ENCODE results near the gene FOXI1. TPM values are rescaled to one million over a fixed set of nuclear protein-coding genes. Genes with fewer than 3 reads are reported as not detected.

Gene FOXI1
- polyA plus RNA-seq, 2 of the 4 experiments (the other 2 are of a cell fraction), result not detected

GRCh38 chr5:170148430-170149205 lies 42.9 kb downstream of the FOXI1 start:
- ATAC-seq (no peak), DNase-seq (ENCODE audit: low read depth in 1 of 2, low spot score in 1 of 2) (no peak), FAIRE-seq (no peak)
- no peaks in the 10 kb centered on the region for H3K9me3 ChIP-seq
- 88% methylated on average over 12 of the region's 12 CpGs for WGBS (ENCODE audit: missing lambda C conversion rate)
- POLR2A ChIA-PET, result no interaction called here
- no peak overlapping the region for H3K4me2 ChIP-seq
- H3K4me3 ChIP-seq, result no peak overlapping the region
- TF ChIP-seq TP53 (CRISPR knock-in tag; IDR thresholded peaks at IDR 0.05) (no peak), EP300 (IDR thresholded peaks at IDR 0.05) (no peak), BHLHE40 (IDR thresholded peaks at IDR 0.05; ENCODE audit: low read depth, low read length) (no peak), NR3C1 (IDR thresholded peaks at IDR 0.05) (no peak)
- TF ChIP-seq, protein P1, sequence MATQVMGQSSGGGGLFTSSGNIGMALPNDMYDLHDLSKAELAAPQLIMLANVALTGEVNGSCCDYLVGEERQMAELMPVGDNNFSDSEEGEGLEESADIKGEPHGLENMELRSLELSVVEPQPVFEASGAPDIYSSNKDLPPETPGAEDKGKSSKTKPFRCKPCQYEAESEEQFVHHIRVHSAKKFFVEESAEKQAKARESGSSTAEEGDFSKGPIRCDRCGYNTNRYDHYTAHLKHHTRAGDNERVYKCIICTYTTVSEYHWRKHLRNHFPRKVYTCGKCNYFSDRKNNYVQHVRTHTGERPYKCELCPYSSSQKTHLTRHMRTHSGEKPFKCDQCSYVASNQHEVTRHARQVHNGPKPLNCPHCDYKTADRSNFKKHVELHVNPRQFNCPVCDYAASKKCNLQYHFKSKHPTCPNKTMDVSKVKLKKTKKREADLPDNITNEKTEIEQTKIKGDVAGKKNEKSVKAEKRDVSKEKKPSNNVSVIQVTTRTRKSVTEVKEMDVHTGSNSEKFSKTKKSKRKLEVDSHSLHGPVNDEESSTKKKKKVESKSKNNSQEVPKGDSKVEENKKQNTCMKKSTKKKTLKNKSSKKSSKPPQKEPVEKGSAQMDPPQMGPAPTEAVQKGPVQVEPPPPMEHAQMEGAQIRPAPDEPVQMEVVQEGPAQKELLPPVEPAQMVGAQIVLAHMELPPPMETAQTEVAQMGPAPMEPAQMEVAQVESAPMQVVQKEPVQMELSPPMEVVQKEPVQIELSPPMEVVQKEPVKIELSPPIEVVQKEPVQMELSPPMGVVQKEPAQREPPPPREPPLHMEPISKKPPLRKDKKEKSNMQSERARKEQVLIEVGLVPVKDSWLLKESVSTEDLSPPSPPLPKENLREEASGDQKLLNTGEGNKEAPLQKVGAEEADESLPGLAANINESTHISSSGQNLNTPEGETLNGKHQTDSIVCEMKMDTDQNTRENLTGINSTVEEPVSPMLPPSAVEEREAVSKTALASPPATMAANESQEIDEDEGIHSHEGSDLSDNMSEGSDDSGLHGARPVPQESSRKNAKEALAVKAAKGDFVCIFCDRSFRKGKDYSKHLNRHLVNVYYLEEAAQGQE (IDR thresholded peaks at IDR 0.05), result no peak
- TF ChIP-seq, protein P2, sequence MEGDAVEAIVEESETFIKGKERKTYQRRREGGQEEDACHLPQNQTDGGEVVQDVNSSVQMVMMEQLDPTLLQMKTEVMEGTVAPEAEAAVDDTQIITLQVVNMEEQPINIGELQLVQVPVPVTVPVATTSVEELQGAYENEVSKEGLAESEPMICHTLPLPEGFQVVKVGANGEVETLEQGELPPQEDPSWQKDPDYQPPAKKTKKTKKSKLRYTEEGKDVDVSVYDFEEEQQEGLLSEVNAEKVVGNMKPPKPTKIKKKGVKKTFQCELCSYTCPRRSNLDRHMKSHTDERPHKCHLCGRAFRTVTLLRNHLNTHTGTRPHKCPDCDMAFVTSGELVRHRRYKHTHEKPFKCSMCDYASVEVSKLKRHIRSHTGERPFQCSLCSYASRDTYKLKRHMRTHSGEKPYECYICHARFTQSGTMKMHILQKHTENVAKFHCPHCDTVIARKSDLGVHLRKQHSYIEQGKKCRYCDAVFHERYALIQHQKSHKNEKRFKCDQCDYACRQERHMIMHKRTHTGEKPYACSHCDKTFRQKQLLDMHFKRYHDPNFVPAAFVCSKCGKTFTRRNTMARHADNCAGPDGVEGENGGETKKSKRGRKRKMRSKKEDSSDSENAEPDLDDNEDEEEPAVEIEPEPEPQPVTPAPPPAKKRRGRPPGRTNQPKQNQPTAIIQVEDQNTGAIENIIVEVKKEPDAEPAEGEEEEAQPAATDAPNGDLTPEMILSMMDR (IDR thresholded peaks at IDR 0.05), result no peak
- H3K4me1 ChIP-seq, result peaks cover 25% of the 10 kb centered on the region
- H3K27ac ChIP-seq, result peak overlapping the region in 1 of 2 experiments; percentile 65; a peak in 3 of 6 replicates
- CTCF ChIA-PET, result no interaction called here

DNA sequence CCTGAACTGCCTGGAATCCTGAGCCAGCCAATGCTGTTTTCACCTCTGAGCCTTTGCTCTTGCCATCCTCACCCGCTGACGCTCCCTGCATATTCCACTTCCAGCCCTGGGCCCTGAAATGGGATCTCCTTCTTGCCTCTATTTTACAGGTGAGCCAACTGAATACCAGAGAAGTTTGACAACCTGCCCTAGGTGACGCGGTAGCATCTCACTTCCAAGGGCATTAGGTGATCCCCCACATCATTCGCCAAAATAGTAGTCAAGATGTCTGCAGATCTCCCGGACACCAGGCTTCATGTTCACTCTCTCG lies 43.5 kb downstream of the FOXI1 start:
- Histone ChIP-seq H3K4me3 (no peak overlapping the region), H3K9me3 (no peaks in the 10 kb centered on the region), H3K4me1 (peaks cover 25% of the 10 kb centered on the region), H3K27ac (peak overlapping the region in 1 of 2 experiments; percentile 65; a peak in 3 of 6 replicates), H3K4me2 (no peak overlapping the region)
- no peak for TF ChIP-seq ZSCAN20 (CRISPR knock-in tag; IDR thresholded peaks at IDR 0.05)
- TF ChIP-seq RNF2 (IDR thresholded peaks at IDR 0.05; ENCODE audit: borderline replicate concordance, low read depth), result no peak
- no peak for TF ChIP-seq TP53 (CRISPR knock-in tag; IDR thresholded peaks at IDR 0.05)
- no peak for TF ChIP-seq CBX8 (IDR thresholded peaks at IDR 0.05)
- TF ChIP-seq, protein P3, sequence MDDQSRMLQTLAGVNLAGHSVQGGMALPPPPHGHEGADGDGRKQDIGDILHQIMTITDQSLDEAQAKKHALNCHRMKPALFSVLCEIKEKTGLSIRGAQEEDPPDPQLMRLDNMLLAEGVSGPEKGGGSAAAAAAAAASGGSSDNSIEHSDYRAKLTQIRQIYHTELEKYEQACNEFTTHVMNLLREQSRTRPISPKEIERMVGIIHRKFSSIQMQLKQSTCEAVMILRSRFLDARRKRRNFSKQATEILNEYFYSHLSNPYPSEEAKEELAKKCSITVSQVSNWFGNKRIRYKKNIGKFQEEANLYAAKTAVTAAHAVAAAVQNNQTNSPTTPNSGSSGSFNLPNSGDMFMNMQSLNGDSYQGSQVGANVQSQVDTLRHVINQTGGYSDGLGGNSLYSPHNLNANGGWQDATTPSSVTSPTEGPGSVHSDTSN (IDR thresholded peaks at IDR 0.05), result no peak
- no peak for TF ChIP-seq RFX5 (IDR thresholded peaks at IDR 0.05)
- TF ChIP-seq ZFP36 (IDR thresholded peaks at IDR 0.05; ENCODE audit: borderline replicate concordance, partially characterized antibody), result no peak
- no peak for TF ChIP-seq KDM5A (IDR thresholded peaks at IDR 0.05)
- no peak for TF ChIP-seq GATA3 (IDR thresholded peaks at IDR 0.05; ENCODE audit: borderline replicate concordance)
- no peak for TF ChIP-seq MYC (IDR thresholded peaks at IDR 0.05; ENCODE audit: borderline replicate concordance, low read length)
- TF ChIP-seq EHMT2 (IDR thresholded peaks at IDR 0.05; ENCODE audit: low read depth), result no peak
- TF ChIP-seq ZC3H11A (IDR thresholded peaks at IDR 0.05), result no peak
- POLR2A ChIA-PET, result no interaction called here
- 96% methylated on average over 7 of the region's 7 CpGs for WGBS (ENCODE audit: missing lambda C conversion rate)
- ATAC-seq, result no peak
- no peak for FAIRE-seq
- CTCF ChIA-PET, result no interaction called here
- DNase-seq (ENCODE audit: low read depth in 1 of 2, low spot score in 1 of 2), result no peak

All from A549 (cell line).